ENCODE measurements around the gene GJA1.

DNA sequence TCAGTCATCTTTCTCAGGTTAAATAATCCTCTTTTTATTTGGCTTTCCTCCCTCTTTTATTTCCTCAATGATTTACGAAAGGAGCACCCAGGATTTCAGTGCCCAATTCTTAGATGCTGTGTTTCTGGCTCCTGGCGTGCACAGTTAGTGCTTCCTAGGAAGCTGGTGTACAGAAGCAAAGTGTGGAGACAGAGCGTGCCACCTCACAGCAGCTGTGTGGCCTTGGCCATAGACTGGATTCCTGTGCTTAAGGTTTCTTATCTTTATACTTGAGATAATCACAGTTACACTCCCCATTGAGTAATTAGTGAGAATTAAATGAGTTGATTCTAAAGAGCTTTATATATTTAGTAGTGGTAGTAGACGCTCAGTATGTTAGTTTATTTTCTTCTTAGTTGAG lies 39.7 kb upstream of the GJA1 start:
- no peak for TF ChIP-seq POLR2A (IDR thresholded peaks at IDR 0.05)
- TF ChIP-seq, protein P1, sequence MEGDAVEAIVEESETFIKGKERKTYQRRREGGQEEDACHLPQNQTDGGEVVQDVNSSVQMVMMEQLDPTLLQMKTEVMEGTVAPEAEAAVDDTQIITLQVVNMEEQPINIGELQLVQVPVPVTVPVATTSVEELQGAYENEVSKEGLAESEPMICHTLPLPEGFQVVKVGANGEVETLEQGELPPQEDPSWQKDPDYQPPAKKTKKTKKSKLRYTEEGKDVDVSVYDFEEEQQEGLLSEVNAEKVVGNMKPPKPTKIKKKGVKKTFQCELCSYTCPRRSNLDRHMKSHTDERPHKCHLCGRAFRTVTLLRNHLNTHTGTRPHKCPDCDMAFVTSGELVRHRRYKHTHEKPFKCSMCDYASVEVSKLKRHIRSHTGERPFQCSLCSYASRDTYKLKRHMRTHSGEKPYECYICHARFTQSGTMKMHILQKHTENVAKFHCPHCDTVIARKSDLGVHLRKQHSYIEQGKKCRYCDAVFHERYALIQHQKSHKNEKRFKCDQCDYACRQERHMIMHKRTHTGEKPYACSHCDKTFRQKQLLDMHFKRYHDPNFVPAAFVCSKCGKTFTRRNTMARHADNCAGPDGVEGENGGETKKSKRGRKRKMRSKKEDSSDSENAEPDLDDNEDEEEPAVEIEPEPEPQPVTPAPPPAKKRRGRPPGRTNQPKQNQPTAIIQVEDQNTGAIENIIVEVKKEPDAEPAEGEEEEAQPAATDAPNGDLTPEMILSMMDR (IDR thresholded peaks at IDR 0.05), result no peak

Data from right lobe of liver (tissue), 4 donors.